ENCODE data around the gene PAXX. TPM values are rescaled to one million over a fixed set of nuclear protein-coding genes. Genes with fewer than 3 reads are reported as not detected.

PAXX gene
- total and polyA plus RNA-seq, 2 donors (not counting 1 experiment from before 2014, with no cell fraction given): 74.8 to 167 TPM

GRCh38 chr9:137030006-137030405 lies 37.8 kb downstream of the PAXX start:
- H2AFZ ChIP-seq (ENCODE audit: insufficient read depth, low read depth, low read length, poor library complexity, severe bottlenecking): peak overlapping the region; percentile 54

More at GRCh38 chr9:137030006-137030405, 37.8 kb downstream of the PAXX start:
- Histone ChIP-seq H4K20me1 (ENCODE audit: control insufficient read depth, insufficient read depth, low read length, poor library complexity, severe bottlenecking) (peaks cover 11% of the 10 kb centered on the region), H3K36me3 (replicated peaks in 1 of 2; ENCODE audit: control extremely low read depth in 1 of 2, control insufficient read depth in 1 of 2, extremely low read depth in 1 of 2, insufficient read depth in 2 of 2, low read length in 1 of 2) (no peaks in the 10 kb centered on the region), H3K4me3 (ENCODE audit: control extremely low read depth in 1 of 5, extremely low read depth in 1 of 5, insufficient read depth in 1 of 5, low read depth in 2 of 5, low read length in 4 of 5) (peak overlapping the region in 4 of 5 experiments; percentile 31 to 77 (median 65)), H3K4me2 (replicated peaks; ENCODE audit: low read depth, low read length, poor library complexity, severe bottlenecking) (peak overlapping the region; percentile 100), H3K4me1 (ENCODE audit: control insufficient read depth in 2 of 2, insufficient read depth in 2 of 2, low read length in 2 of 2) (peaks cover 68 to 85% of the 10 kb centered on the region in 2 donors), H3K27ac (ENCODE audit: low read length in 2 of 2) (peak overlapping the region; percentile 29 to 71), H3K9ac (ENCODE audit: low read length) (peak overlapping the region; percentile 70), H3K9me3 (ENCODE audit: control extremely low read depth in 1 of 3, control insufficient read depth in 2 of 3, insufficient read depth in 1 of 3, low read length in 2 of 3) (peaks cover 0 to 7% (median 0%) of the 10 kb centered on the region in 3 donors), H3K79me2 (ENCODE audit: control insufficient read depth, insufficient read depth, low read length) (peaks cover 12% of the 10 kb centered on the region), H3K27me3 (replicated peaks in 1 of 4; ENCODE audit: control extremely low read depth in 1 of 4, control insufficient read depth in 3 of 4, insufficient read depth in 4 of 4, low read length in 3 of 4) (no peaks in the 10 kb centered on the region)
- TF ChIP-seq CTCF (IDR thresholded peaks at IDR 0.05): no peak
- TF ChIP-seq EZH2 (IDR thresholded peaks at IDR 0.05; ENCODE audit: borderline replicate concordance, insufficient read depth, low read depth, low read length, poor library complexity, severe bottlenecking): no peak
- Mint-ChIP-seq H3K4me3 (peak overlapping the region; percentile 90), H3K9me3 (ENCODE audit: insufficient read depth) (no peaks in the 10 kb centered on the region), H3K4me1 (peaks cover 73% of the 10 kb centered on the region), H3K27me3 (no peaks in the 10 kb centered on the region), H3K27ac (peak overlapping the region; percentile 92)
- 33% methylated on average over 12 of the region's 15 CpGs for WGBS (ENCODE audit: insufficient coverage)
- DNase-seq (no peak), ATAC-seq (ENCODE audit: low read depth) (no peak)
- CTCF ChIA-PET: interaction anchor here (0.7 to 5.9 kb wide), 37 partner anchors 8 to 264 kb away, joined by 3 to 49 read pairs (median 5); partner anchors contain the start of genes AJM1, C8G, CLIC3 and CYSRT1
- intact Hi-C loops (cut with micrococcal nuclease): loop anchor here (5.0 kb wide), 1 partner anchor 42 kb away; the partner anchor contains the start of gene SAPCD2
- POLR2A ChIA-PET: interaction anchor here (0.6 to 3.0 kb wide), 10 partner anchors 9 to 284 kb away, joined by 3 to 19 read pairs (median 3); partner anchors contain the start of genes CLIC3 and PAXX
